GM19397 (cell line): ENCODE data around the gene SPPL3.

Experiments used
- ATAC-seq: cut with Tn5 transposase; IDR thresholded peaks from one replicate; pipeline ENCODE4 v1.9.1; 2021; ENCODE audit warnings: mild to moderate bottlenecking, moderate library complexity; ENCODE audit not compliant: unreplicated experiment

SPPL3 gene

GRCh38 chr12:120790114-120790513 lies 114.0 kb downstream of the SPPL3 start:
- no peak for ATAC-seq

GRCh38 chr12:120787889-120788288 lies 116.3 kb downstream of the SPPL3 start:
- no peak for ATAC-seq

GRCh38 chr12:120784804-120785203 lies 119.4 kb downstream of the SPPL3 start:
- no peak for ATAC-seq

GRCh38 chr12:120783197-120783596 lies 121.0 kb downstream of the SPPL3 start:
- no peak for ATAC-seq

GRCh38 chr12:120775862-120776552 lies 128.2 kb downstream of the SPPL3 start:
- ATAC-seq, result no peak

- ATAC-seq, result no peak
Observed at GRCh38 chr12:120774169-120774916, 129.8 kb downstream of the SPPL3 start.

- no peak for ATAC-seq
Observed at GRCh38 chr12:120771097-120771496, 133.1 kb downstream of the SPPL3 start.

GRCh38 chr12:120767071-120768024 lies 136.8 kb downstream of the SPPL3 start:
- no peak for ATAC-seq

GRCh38 chr12:120766566-120766965 lies 137.6 kb downstream of the SPPL3 start:
- no peak for ATAC-seq

- ATAC-seq, result no peak
Observed at GRCh38 chr12:120764816-120765215, 139.3 kb downstream of the SPPL3 start.

- ATAC-seq, result no peak
Observed at GRCh38 chr12:120763250-120763649, 140.9 kb downstream of the SPPL3 start.

- no peak for ATAC-seq
Observed at GRCh38 chr12:120762086-120762485, 142.1 kb downstream of the SPPL3 start.

- ATAC-seq, result no peak
Observed at GRCh38 chr12:120761519-120761934, 142.6 kb downstream of the SPPL3 start.

- no peak for ATAC-seq
Observed at GRCh38 chr12:120760349-120761254, 143.6 kb downstream of the SPPL3 start.

GRCh38 chr12:120759591-120760348 lies 144.4 kb downstream of the SPPL3 start:
- ATAC-seq, result no peak

- ATAC-seq, result no peak
Observed at GRCh38 chr12:120758798-120759590, 145.2 kb downstream of the SPPL3 start.

GRCh38 chr12:120757949-120758348 lies 146.2 kb downstream of the SPPL3 start:
- no peak for ATAC-seq

- ATAC-seq, result no peak
Observed at GRCh38 chr12:120757226-120757742, 146.9 kb downstream of the SPPL3 start.
